GM23338 (cell line): ENCODE results near the gene KRTAP10-6.

Experiments used
- CREB1 ChIP-seq: fragments of 250-450 bp; sonication (Bioruptor Pico); IDR thresholded peaks from 2 replicates; pipeline ENCODE4 v1.5.0; 2020; ENCODE audit warnings: low read depth, mild to moderate bottlenecking, moderate library complexity
- EZH2 ChIP-seq: fragments of 200-600 bp; sonication (generic); IDR thresholded peaks from one replicate; pipeline ENCODE4 v1.8.0; 2017; ENCODE audit warnings: antibody characterized with exemption, mild to moderate bottlenecking, low read depth; ENCODE audit not compliant: unreplicated experiment
- EZH2phosphoT487 ChIP-seq: fragments of 200-600 bp; sonication (generic); IDR thresholded peaks from one replicate; pipeline ENCODE4 v1.8.1; 2018; ENCODE audit warnings: antibody characterized with exemption; ENCODE audit not compliant: unreplicated experiment
- JUNB ChIP-seq: IDR thresholded peaks from one replicate; pipeline ENCODE4 v1.6.1; 2016; ENCODE audit warnings: antibody characterized with exemption; ENCODE audit not compliant: unreplicated experiment
- NANOG ChIP-seq: IDR thresholded peaks from 2 replicates; pipeline ENCODE4 v1.6.1; 2016; ENCODE audit warnings: antibody characterized with exemption, borderline replicate concordance
- POLR2AphosphoS5 ChIP-seq: IDR thresholded peaks from 2 replicates; pipeline ENCODE4 v1.6.1; 2016; ENCODE audit warnings: antibody characterized with exemption, low read depth
- REST ChIP-seq: IDR thresholded peaks from one replicate; pipeline ENCODE4 v1.6.1; 2018; ENCODE audit warnings: antibody characterized with exemption; ENCODE audit not compliant: unreplicated experiment
- ZNF114 ChIP-seq: fragments of 250-450 bp; sonication (Bioruptor Pico); IDR thresholded peaks from 2 replicates; pipeline ENCODE4 v1.5.0; 2020; ENCODE audit warnings: mild to moderate bottlenecking, moderate library complexity
- ZNF462 ChIP-seq: fragments of 250-450 bp; sonication (Bioruptor Pico); IDR thresholded peaks from 2 replicates; pipeline ENCODE4 v1.5.0; 2020; ENCODE audit warnings: mild to moderate bottlenecking, moderate library complexity
- TF ChIP-seq, protein P1 (sequence below), 2 experiments: fragments of 200-600 bp in 1 of 2; sonication (generic) in 1 of 2; conservative IDR thresholded peaks; 2 replicates each; pipeline versions ENCODE4 v1.5.1 to v1.6.1; 2016 to 2017; ENCODE audit warnings: antibody characterized with exemption in 2 of 2, low read depth in 2 of 2, mild to moderate bottlenecking in 2 of 2, moderate library complexity in 1 of 2

GRCh38 chr21:44568667-44569556 lies 23.4 kb downstream of the KRTAP10-6 start:
- no peak for TF ChIP-seq EZH2
- TF ChIP-seq, protein P1, sequence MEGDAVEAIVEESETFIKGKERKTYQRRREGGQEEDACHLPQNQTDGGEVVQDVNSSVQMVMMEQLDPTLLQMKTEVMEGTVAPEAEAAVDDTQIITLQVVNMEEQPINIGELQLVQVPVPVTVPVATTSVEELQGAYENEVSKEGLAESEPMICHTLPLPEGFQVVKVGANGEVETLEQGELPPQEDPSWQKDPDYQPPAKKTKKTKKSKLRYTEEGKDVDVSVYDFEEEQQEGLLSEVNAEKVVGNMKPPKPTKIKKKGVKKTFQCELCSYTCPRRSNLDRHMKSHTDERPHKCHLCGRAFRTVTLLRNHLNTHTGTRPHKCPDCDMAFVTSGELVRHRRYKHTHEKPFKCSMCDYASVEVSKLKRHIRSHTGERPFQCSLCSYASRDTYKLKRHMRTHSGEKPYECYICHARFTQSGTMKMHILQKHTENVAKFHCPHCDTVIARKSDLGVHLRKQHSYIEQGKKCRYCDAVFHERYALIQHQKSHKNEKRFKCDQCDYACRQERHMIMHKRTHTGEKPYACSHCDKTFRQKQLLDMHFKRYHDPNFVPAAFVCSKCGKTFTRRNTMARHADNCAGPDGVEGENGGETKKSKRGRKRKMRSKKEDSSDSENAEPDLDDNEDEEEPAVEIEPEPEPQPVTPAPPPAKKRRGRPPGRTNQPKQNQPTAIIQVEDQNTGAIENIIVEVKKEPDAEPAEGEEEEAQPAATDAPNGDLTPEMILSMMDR (conservative IDR thresholded peaks at IDR 0.05; ENCODE audit: low read depth in 2 of 2) = no peak
- TF ChIP-seq ZNF114 (CRISPR knock-in tag) = no peak
- no peak for TF ChIP-seq JUNB
- no peak for TF ChIP-seq ZNF462 (CRISPR knock-in tag)
- TF ChIP-seq EZH2phosphoT487 = no peak
- no peak for TF ChIP-seq POLR2AphosphoS5
- TF ChIP-seq REST = no peak
- TF ChIP-seq CREB1 = no peak
- TF ChIP-seq NANOG = no peak
